Stimulated activated CD4-positive, alpha-beta T cell treated with anti-CD3 and anti-CD28 coated beads, Interleukin-4, amount 100 ng/mL, for 24 hours (primary cell): Measurements from ENCODE around the gene TRAF5.
"Not testable (repeated sequence)": the region's sequence is repeated elsewhere in the genome, so short reads cannot be mapped to it uniquely, and the experiment has no call there.

ENCODE experiments used
- DNase-seq: peaks from one replicate; pipeline ENCODE4 v3.0.0-alpha.2; 2020

Gene TRAF5

DNA sequence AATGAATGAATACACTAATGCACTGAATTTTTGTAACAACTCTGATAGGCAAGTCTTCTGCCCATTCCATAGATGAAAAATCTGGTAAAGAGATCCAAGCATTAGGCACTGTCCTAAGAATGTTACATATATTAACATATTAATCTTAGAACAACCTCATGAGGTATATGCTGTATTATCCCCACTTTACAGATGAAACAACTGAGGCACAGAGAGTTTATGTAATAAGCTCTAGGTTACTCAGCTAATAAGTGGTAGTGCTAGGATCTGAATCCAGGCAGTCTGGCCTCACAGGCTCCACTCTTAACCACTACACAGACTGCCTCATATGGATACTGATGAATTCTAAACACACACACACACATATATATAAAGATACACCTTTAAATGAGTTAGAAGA is 52.8 kb downstream of the TRAF5 start:
- DNase-seq, result no peak

- peak; percentile 20 for DNase-seq
These were observed 55.0 kb downstream of the TRAF5 start for GRCh38 chr1:211381481-211382181.

GRCh38 chr1:211382182-211382713 is 55.6 kb downstream of the TRAF5 start:
- DNase-seq, result no peak

- peak; percentile 80 for DNase-seq
These were observed 56.3 kb downstream of the TRAF5 start for GRCh38 chr1:211382714-211383480.

DNA sequence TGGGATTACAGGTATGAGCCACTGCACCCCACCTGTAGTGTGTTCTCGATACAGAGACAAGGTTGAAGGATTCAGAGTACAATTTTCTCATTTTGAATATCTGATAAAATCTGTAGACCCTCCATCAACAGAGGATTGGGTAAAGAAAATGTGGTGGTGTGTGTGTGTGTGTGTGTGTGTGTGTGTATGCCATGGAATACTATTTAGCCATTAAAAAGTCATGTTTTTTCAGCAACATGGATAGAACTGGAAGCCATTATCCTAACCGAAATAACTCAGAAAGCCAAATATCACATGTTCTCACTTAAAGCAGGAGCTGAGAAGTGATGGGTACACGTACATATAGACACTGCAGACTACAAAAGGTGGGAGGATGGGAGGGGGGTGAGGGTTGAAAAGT is 57.9 kb downstream of the TRAF5 start:
- DNase-seq, result no peak

GRCh38 chr1:211386921-211387320 is 60.3 kb downstream of the TRAF5 start:
- DNase-seq, result no peak

GRCh38 chr1:211390829-211391228 is 64.2 kb downstream of the TRAF5 start:
- DNase-seq, result not testable (repeated sequence)

- no peak for DNase-seq
These were observed 66.6 kb downstream of the TRAF5 start for GRCh38 chr1:211393203-211393602.

- DNase-seq, result not testable (repeated sequence)
These were observed 71.8 kb downstream of the TRAF5 start for GRCh38 chr1:211398266-211398930.

DNA sequence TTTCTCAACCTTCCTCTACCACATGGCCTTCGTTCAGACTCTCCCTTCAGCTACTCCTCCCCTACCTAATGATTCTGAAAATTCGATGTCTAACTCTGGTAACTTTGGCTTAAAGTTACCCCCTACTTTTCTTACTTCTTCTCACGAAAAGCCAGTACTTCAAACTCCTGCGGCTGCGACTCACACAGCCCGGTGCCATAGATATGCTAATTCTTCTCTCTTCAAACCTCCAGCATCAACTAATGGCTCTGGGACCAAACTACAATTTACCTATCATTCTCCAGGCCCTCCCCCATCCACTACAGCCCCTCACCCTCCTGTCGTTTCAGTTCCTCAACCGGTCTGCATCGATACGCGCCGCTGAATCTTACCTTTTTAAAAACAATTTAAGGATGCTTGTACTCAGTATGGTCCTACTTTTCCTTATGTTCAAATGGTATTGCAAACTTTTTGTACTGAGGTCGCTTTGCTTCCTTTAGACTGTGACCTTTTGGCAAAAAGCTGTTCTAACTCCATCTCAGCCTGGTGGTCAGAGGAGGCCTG is 73.3 kb downstream of the TRAF5 start:
- not testable (repeated sequence) for DNase-seq

DNA sequence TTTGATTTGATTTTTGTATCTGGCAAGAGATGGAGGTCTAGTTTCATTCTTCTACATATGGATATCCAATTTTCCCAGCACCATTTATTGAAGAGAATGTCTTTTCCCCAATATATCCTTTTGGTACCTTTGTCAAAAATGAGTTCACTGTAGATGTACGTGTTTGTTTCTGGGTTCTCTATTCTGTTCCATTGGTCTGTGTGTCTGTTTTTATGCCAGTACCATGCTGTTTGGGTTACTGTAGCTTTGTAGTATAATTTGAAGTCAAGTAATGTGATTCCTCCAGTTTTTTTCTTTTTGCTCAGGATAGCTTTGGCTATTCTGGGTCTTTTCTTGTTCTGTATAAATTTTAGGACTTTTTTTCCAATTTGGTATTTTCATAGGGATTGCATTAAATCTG is 75.1 kb downstream of the TRAF5 start:
- not testable (repeated sequence) for DNase-seq

GRCh38 chr1:211406086-211406485 is 79.5 kb downstream of the TRAF5 start:
- DNase-seq, result not testable (repeated sequence)

GRCh38 chr1:211407749-211408148 is 81.1 kb downstream of the TRAF5 start:
- DNase-seq, result not testable (repeated sequence)

- no peak for DNase-seq
These were observed 85.0 kb downstream of the TRAF5 start for GRCh38 chr1:211411639-211412038.

- no peak for DNase-seq
These were observed 89.1 kb downstream of the TRAF5 start for GRCh38 chr1:211415700-211416099.

GRCh38 chr1:211416246-211416627 is 89.6 kb downstream of the TRAF5 start:
- DNase-seq, result peak; percentile 18

GRCh38 chr1:211416628-211417323 is 90.1 kb downstream of the TRAF5 start:
- DNase-seq, result peak; percentile 49

- no peak for DNase-seq
These were observed 93.8 kb downstream of the TRAF5 start for GRCh38 chr1:211420389-211420788.

- no peak for DNase-seq
These were observed 94.3 kb downstream of the TRAF5 start for GRCh38 chr1:211420845-211421454.

- no peak for DNase-seq
These were observed 97.4 kb downstream of the TRAF5 start for GRCh38 chr1:211424018-211424417.
